Kidney epithelial cell (primary cell): ENCODE data around the gene KLHL41. TPM values are rescaled to one million over a fixed set of nuclear protein-coding genes. Genes with fewer than 3 reads are reported as not detected.
"Not testable (repeated sequence)": the region's sequence is repeated elsewhere in the genome, so short reads cannot be mapped to it uniquely, and the experiment has no call there.

Experiments
- DNase-seq: peaks from one replicate; pipeline ENCODE4 v3.0.0-alpha.2; 2010; ENCODE audit warnings: low read depth
- H3K27me3 ChIP-seq: 2 replicates; pipeline ENCODE4 v1.6.0; 2011; ENCODE audit warnings: low read length; ENCODE audit not compliant: control insufficient read depth, insufficient read depth
- H3K36me3 ChIP-seq: 2 replicates; pipeline ENCODE4 v1.5.1; 2011; ENCODE audit warnings: low read length; ENCODE audit not compliant: control insufficient read depth, insufficient read depth
- H3K4me3 ChIP-seq: 2 replicates; pipeline ENCODE4 v1.5.1; 2011; ENCODE audit warnings: low read depth, mild to moderate bottlenecking, control low read depth, low read length
- CTCF ChIP-seq: IDR thresholded peaks from 2 replicates; pipeline ENCODE4 v1.5.1; 2011; ENCODE audit warnings: mild to moderate bottlenecking, moderate library complexity, low read length, control low read depth, inconsistent platforms; ENCODE audit not compliant: insufficient read depth, poor library complexity, severe bottlenecking
- total RNA-seq: library from RNA; depleted of rRNA; stranded (reverse); fragments of >200 nt; gene quantifications from 2 replicates; pipeline ENCODE4 v1.2.3, GENCODE V29; 2015

Gene KLHL41
- total RNA-seq, 1 donor from 2014 or later: 0.29 TPM

- H3K27me3 ChIP-seq: no peaks in the 10 kb centered on the region
- H3K4me3 ChIP-seq: no peak overlapping the region
- DNase-seq: no peak
- no peaks in the 10 kb centered on the region for H3K36me3 ChIP-seq
- TF ChIP-seq CTCF: no peak
Measured at GRCh38 chr2:169542433-169542832, 32.9 kb downstream of the KLHL41 start.

- Histone ChIP-seq H3K4me3 (no peak overlapping the region), H3K36me3 (no peaks in the 10 kb centered on the region), H3K27me3 (no peaks in the 10 kb centered on the region)
- no peak for DNase-seq
- no peak for TF ChIP-seq CTCF
Measured at GRCh38 chr2:169546756-169547155, 37.3 kb downstream of the KLHL41 start.

GRCh38 chr2:169561364-169561763 is 51.9 kb downstream of the KLHL41 start:
- no peak for TF ChIP-seq CTCF
- DNase-seq: no peak
- no peaks in the 10 kb centered on the region for H3K36me3 ChIP-seq

GRCh38 chr2:169562084-169562483 is 52.6 kb downstream of the KLHL41 start:
- not testable (repeated sequence) for DNase-seq, H3K27me3 ChIP-seq, H3K4me3 ChIP-seq, H3K36me3 ChIP-seq

More at GRCh38 chr2:169561364-169561763, 51.9 kb downstream of the KLHL41 start:
- Histone ChIP-seq H3K27me3 (no peaks in the 10 kb centered on the region), H3K4me3 (no peak overlapping the region)

- DNase-seq: no peak
- Histone ChIP-seq H3K27me3 (no peaks in the 10 kb centered on the region), H3K4me3 (no peak overlapping the region), H3K36me3 (no peaks in the 10 kb centered on the region)
- no peak for TF ChIP-seq CTCF
Measured at GRCh38 chr2:169562519-169562918, 53.0 kb downstream of the KLHL41 start.

- no peak for TF ChIP-seq CTCF
- DNase-seq: no peak
- no peak overlapping the region for H3K4me3 ChIP-seq
Measured at GRCh38 chr2:169565686-169566085, 56.2 kb downstream of the KLHL41 start.

More at GRCh38 chr2:169565686-169566085, 56.2 kb downstream of the KLHL41 start:
- Histone ChIP-seq H3K27me3 (no peaks in the 10 kb centered on the region), H3K36me3 (no peaks in the 10 kb centered on the region)
